CD4-positive, alpha-beta T cell treated with Interleukin-2 at 100 ng/mL for 4 hours (primary cell): ENCODE data around the gene LSAMP.

ENCODE experiments used
- DNase-seq: peaks from one replicate; pipeline ENCODE4 v3.0.0-alpha.2; 2020; ENCODE audit warnings: low spot score

The LSAMP gene

DNA sequence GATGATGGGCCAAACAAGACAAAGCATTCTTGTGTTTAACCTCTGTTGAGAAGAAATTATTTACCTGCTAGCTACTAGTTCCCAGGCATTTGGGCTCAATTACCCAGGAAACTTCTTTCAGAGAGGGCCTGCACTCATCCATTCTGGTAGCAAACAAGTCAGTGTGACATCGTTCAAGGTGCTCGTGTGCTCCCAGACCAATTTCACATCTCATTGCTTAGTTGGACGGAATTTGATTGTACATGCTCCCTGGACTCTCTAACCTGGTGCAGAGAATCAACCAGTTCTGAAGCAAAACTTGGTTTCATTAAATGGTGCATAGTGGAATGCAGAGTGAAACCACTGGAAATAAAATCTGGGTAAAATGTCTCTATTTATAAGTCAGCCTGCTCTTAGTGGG is 392.7 kb downstream of the LSAMP start:
- no peak for DNase-seq

DNA sequence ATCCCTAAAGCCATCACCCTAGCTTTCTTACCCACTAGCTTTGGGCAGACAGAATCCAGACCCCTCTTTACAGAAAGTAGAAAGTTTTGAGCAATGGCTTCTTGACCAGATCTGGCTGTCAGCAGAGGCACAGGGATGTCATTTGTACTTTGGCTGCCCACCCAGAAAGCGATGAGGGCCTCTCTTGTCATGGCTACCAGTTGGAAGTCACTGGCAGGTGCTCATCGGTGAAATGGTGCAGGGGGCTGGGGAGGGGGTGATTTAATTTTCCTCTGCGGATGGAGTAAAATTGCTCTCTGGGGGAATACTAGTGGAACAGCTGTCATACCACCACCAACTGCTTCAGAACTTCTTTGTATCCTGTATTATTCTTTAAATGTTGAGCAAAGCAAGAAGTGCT is 393.7 kb downstream of the LSAMP start:
- DNase-seq: no peak

DNA sequence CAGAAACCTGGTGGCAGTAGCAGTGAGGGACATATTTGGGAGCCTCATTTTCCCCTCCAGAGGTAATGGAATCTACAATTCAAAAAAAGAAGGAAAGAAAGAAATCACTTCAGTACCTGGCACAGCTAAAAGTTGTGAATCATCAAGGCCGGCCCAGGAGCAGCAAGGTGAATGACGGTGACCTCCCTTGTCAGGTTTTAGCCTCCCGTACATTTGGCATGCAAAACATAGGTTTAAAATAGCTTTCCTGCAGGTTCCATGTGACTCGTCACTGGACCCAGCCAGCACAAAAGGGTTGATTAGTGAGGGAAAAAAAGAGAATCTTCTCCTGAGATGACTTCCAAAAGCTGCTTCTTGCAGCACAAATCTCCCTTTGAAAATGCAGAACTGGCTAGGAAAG is 394.2 kb downstream of the LSAMP start:
- DNase-seq: no peak

DNA sequence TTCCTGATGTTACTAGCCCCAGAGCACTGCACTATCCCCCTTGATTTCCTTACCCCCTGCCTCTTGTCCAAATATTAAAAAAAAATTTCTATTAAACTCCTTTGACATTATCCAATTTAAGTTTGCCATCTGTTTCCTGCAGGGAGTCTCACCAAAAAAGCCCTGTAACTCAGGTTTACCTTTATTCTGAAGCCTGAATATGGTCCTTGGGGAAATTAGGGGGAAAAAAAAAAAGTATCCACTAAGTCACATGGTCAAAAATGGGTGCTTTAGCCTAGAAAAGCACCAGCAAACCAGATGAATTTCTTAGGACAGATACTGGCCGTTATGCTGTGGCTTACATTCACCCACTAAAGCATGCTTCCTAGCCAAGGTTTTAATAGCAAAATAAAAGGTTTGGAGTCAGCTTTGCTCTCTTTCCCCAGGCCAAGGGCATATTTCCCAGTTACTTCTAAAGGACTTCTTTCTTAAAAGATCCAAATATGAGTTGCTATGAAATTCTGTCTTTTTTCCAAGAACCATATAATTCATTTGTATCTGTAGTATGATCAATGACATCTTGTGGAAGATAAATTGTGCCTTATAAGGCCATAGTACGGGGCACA is 394.9 kb downstream of the LSAMP start:
- no peak for DNase-seq

DNA sequence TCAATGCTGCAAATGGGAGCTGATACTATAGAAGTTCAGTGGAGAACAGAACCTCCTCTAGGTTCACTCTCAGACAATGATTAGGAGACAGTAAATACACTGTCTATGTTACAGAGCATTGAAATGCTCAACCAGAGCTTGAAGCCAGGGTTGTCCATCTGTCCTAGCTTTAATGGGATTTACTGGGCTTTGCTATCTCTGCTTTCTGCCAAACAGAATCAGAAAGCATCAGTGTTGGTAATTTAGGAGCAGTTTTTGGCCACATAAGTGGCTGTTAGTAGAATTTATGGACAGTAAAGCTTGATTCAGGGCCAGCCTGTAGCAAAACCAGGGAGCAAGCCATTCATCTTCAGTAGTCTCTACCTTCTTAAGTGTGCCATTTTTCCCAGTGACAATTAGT is 396.3 kb downstream of the LSAMP start:
- DNase-seq: no peak

DNA sequence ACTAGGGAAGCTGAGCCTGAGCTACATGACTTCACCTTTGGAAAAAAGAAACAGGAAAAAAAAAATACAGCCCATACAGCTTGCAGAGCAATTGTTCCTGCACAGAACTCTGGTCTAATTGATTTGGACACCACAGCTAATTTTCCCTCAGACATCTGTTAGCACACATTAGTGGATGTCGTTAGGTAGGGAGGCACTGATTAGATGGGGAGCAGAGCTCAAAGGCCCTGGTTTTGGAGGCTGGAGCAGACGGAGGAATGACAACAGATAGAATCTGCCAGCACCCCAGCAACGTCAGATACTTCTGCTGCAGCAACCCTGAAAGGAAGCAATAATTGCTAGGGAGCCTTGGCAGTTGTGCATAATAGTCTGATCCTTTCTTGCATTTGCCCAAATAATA is 398.9 kb downstream of the LSAMP start:
- DNase-seq: no peak

DNA sequence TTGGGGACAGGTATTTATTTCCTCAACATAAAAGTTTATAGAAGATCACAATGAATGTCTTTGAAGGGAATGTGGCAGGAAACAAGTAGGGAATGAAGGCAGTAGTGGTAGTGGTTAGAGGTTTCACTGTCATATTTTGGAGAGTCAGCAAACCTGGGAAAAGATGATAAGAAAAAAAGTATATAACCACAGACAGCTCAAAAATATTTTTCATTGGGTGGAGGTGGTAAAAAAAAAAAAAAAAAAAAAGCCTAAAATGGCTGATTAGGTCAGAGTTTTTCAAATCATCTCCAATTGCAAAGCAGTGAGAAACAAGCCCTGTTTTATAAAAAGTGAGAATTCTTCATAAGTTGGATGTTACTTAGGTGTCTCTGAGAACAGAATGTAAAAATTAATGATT is 400.0 kb downstream of the LSAMP start:
- DNase-seq: no peak

DNA sequence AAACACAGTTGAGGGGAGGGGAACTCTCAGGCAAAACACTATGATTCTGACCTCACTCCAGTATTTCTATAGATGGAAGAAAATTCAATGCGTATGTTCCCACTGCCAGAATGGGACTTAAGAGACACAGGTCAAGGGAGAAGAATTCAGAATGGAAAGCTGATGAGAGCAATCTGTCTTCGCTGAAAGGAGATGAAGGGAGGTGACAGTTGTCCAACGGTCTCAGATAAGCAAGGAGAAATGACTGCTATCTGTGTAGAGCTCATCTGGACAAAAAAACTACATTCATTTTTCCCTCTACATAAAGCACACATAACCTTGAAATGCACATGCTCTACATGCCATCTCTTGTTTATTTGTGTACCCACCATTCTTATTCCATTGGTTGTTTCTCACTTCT is 405.1 kb downstream of the LSAMP start:
- no peak for DNase-seq

DNA sequence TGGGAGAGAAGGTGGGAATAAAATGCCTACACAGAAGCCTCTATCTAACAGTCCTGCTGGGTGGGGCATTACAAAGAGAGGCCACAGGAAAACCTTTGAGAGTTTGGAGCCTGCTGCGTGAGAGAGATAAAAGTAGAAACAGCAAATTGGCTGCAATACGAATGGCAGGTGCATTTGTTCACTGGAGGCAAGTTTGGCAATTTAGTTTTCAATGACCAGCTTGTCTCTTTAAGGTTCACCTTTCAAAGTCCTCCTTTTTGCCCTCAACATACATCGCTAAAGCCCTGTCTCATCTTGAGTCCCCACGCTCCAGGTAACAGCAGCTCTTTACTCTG is 405.7 kb downstream of the LSAMP start:
- no peak for DNase-seq

DNA sequence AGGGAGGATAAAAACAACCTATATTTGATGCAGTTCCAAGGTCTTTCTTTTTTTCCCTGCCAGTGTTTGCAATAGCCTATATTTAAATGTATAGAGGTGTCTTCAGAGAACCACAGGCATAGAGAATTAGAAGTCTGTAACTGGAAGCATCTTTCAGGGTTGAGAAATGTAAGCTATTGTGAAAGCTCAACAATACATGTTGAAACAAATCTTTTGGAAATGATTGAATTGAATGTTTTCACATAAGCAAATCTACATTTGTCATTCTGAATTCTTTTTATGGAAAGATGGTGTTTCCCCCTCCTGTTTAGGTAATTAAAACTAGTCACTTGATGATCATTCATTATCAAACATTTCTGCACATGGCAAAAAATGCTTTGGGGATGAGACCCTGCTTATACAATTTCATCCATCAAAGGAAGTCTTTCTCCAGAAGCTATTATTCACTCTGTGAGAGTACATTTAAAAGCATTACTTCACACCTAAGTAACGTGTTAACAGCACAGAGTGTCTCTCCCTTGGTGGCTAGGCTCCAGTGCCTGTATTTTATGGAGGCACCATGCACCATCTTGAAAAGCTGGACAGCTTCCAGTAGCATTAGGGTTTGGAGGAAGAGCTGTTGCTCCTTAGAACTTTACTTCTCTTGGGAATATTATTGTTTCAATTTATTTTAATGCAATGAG is 406.2 kb downstream of the LSAMP start:
- DNase-seq: no peak

DNA sequence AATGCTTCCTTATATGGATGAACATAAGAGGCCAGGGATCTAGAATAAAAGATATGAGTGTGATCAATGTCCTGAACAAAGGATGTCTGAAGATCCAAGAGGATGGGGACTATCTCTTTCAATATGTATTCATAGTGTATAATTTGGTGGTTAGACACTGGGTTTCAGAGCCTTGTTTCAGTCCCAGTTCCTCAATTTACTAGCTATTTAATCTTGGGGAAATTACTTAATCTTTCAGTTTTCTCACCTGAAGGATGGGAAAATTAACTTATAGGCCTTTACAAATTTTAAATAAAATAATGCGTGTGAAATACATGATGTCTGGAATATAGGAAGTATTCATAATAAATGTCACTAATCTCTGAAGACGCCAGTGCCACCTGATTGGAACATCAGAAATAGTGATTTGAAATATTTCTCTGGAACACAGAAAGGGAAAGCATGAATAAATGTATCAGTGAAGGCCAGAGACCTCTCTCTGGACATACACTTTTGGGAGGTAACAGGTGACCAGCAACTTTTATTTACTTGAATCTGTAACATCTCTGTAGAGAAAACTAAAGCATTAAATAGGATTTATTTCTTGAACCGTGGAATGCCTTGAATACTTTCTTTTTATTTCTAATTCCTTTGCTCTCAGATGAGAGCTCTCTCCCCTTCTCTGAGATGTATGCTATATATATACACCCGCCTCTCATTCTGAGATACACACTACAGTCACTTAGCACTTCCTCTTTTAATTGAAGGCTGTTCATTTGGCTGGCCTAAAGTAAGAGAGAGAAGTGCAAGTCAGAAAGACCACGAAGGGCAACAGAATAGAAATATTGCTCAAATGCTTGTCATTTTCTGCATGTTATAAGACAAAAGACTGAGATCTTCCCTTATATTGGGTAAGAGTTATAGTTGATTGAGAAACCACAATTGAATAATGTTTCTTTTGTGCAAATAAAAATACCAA is 407.1 kb downstream of the LSAMP start:
- no peak for DNase-seq

DNA sequence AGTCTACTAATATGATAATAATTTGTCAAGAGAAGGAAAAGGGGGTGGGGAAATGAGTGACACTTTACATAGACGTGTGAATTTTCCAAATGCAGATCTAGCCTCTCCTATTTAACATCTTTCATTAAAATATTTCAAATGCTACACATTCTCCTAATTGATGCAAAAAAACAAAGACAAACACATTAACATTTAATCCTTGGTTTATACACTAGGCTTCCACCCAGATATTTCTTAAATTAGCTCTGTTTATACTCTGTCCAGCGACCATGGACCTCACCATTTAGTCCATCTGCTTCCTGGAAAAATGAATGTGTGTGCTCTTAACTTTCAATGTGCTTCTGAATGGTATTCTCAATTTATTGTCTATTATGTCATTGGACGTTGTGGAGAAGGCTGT is 409.9 kb downstream of the LSAMP start:
- DNase-seq: no peak

DNA sequence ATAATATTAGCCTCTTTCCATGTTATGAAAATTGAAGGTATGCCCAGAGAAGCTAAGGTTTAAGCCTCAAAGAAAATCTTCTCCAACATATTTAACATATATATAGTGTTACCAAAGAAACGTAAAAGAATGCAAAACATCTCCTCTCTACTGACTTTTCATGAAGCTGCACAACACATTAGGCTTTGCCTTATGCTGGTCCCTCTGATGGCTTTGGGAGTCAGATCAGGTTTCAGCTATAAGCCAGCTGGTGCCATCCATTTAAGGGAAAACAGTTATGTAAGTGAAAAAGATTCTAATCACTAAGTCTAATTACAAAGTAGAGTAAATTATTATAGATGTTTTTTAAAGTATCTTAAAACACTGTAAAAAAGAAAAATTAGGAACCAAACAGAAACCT is 410.5 kb downstream of the LSAMP start:
- no peak for DNase-seq

DNA sequence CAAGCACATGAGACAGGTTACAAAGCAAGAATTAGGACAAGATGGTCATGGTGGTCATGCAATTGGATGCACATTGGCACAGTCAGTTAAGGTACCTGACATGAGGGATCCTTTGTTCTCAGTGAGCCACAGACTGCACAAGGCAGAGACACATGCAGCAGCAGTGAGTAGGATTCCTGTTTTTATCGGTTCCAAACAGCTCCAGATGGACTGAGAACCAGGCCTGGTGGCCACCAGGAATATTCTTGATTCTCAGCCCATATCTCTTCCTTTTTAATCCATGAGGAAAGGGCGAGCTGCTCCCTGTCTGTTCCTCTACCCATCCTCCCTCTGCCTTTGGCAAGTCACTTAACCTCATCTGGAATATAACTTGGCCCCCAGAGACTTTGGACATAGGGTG is 411.2 kb downstream of the LSAMP start:
- no peak for DNase-seq

DNA sequence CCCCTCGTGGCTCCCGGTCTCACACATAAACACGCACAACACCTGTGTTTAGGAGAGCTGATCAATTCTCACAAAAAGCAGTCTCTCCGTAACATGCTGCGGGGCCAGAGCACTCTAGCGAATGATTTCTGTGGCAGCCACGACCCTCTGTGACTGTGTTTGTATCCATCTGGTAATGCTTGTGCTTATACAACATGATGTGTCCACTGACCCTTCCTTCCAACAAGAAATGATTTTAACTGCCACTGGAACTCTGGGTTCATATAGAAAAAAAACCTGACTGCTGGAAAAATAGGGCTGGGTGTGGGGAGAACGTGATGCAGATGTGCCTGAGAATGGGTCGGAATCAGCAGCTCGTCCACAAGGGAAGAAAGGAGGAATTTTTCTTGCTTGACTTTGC is 411.8 kb downstream of the LSAMP start:
- DNase-seq: no peak

DNA sequence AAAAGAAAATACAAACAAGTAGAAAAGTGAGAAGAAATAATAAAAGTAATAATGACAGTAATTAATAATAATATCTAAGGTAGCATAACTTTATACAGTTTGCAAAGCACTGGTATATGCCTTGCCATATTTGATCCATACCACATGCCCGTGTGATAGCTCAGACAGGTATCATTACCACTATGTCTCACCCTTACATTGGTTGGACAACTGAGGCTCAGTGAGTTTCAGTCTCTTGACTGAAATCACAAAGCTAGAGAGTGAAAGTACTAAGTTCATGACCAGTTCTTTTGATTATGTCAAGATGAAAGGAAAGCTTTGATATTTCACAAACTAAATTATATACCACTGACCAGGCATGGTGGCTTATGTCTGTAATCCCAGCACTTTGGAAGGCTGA is 413.1 kb downstream of the LSAMP start:
- no peak for DNase-seq

DNA sequence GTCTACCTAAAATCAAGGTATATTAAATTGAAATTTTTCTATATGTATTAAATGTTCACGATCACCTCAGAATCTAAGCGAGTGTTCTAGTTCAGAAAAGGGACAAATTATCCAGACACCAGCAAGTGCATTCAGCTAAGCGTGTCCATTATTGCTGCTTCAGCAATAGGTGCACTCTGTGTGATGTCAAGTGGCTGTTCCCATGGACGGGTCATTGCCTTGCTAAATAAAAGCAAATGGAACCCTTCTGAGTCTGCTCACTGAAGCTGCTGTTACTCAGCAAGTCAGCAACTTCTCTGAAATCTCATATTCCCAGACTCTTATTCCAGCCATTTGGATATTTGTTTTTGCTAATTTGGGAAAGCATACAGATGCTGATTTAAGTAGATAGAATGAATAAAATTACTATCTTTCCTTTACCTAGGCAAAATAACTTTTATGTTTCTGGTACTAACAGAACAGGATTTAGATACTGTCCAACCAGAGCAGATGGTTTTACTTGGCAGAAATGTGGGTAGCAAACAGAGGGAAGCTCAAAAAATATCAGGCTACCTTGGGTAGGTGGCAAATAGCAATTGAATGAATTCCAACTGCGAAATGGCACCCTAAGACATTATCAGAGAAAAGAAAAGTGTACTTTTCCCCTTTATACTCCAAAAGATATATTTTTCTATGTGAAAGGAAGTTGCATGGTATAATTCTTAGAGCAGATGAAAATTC is 415.0 kb downstream of the LSAMP start:
- no peak for DNase-seq

DNA sequence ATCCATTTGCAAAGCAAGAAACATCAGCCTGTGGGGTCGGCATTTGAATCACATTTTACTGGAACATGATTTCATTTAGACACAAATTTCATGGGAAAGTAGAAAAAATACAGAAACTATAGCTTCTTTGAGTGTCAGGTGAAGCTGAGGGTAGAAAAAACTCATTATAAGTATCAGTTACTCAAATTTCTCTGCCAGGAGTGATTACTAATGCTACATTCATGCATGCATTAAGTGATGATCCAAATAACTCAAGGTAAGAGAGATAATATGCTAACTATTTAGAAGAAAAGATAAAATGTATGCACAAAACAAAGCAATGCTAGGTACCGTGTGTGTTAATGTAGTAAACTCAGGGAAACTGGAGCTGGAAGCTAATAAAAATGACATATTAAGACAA is 416.0 kb downstream of the LSAMP start:
- no peak for DNase-seq

DNA sequence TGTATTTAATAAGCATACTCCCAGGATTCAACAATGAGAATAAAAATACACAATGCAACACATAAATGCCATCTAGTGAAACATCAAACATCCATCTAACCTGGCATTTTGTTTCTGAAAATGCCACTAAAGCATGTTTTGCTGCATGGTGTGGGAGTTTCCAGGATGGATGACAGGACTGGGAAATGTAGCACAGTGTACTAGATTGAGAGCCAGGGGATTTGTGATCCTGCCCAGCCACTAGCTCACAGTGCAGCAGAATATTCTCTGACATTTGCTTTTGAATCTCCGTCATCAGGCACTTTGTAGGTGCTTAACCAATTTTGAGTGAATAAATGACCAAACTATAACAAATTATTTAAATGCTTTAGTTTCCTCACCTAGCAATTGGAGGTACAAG is 417.1 kb downstream of the LSAMP start:
- no peak for DNase-seq

DNA sequence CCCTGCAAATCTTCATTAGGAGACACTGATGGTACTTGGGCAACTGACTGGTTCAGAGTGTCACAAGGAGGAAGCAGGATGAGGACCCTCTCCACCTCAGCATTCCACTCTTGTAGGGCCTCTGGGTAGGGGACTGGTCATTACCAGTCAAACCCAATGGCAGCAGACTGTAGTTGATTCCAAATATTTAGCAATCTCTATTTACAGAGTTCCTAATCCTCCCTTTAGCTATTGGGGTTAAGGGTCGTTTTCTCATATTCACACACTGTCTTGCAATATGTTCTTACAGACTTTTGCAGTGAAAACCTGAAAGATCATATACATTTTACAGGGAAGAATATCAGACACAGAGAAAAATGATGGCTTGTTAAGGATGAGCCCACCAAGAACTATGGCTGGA is 424.3 kb downstream of the LSAMP start:
- no peak for DNase-seq

DNA sequence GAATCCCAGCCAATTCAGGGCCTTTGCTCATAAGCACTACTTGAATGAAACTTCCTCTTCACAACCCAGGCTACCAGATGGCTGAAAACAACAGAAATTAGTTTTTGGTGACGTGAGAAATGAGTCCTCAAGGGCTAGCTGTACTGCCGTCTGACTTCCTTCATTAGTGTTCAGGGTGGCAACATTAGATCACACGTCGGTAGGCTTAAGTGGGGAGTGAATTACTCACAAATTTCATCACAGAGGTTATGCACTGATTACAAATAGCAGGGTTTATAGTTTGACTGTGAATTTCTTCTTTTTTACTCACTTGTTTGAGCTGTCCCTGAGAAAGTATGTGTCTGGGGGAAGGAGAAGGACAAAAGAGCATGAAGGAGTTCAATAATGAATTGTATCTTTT is 424.8 kb downstream of the LSAMP start:
- DNase-seq: no peak

DNA sequence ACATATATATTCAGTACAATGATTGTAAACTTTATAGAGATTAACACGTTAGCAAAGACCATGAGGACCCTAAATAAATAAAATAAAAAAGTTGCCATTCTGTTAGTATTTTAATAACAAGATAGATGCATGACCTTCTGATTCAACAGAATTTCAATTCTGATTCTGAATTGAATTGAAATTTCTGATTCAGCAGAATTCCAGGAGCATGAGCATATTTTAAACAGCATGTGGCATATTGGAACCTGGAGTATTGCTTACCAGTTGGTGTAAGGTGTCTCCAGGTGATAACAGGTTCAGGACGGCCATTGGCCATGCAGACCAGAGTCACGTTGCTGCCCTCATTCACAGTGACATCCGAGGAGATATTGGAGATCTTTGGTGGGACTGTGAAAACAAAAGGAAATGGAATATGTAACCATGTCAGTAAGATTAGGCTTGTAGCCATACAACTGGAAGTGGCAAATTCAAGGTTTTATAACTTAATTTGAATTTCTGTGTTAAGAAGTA is 426.0 kb downstream of the LSAMP start:
- no peak for DNase-seq
